PFSK-1 (cell line): ENCODE measurements around the gene RYR1.

ENCODE experiments used
- FOXP2 ChIP-seq: optimal IDR thresholded peaks from 2 replicates; pipeline ENCODE3; 2011; ENCODE audit warnings: borderline replicate concordance, control low read depth, inconsistent platforms; ENCODE audit not compliant: insufficient read depth; ENCODE audit errors: extremely low read length, extremely low read depth
- POLR2AphosphoS5 ChIP-seq: IDR thresholded peaks from 2 replicates; pipeline ENCODE4 v1.6.1; 2012; ENCODE audit warnings: low read depth, mild to moderate bottlenecking, control low read depth, low read length, moderate library complexity
- REST ChIP-seq, 2 experiments: IDR thresholded peaks; 2 replicates each; pipeline versions ENCODE4 v1.6.1 to v1.8.0; 2011 to 2012; ENCODE audit warnings: low read depth in 2 of 2, low read length in 2 of 2, control low read depth in 1 of 2, inconsistent platforms in 1 of 2, mild to moderate bottlenecking in 1 of 2, moderate library complexity in 1 of 2; ENCODE audit not compliant: insufficient read depth in 1 of 2
- SIN3A ChIP-seq: IDR thresholded peaks from 2 replicates; pipeline ENCODE4 v1.6.1; 2012; ENCODE audit warnings: mild to moderate bottlenecking, low read length, moderate library complexity, borderline replicate concordance; ENCODE audit not compliant: insufficient read depth
- TAF1 ChIP-seq: IDR thresholded peaks from 2 replicates; pipeline ENCODE4 v1.6.1; 2012; ENCODE audit warnings: low read length, control low read depth, borderline replicate concordance; ENCODE audit not compliant: insufficient read depth

Gene RYR1

GRCh38 chr19:38606131-38606530 is 172.6 kb downstream of the RYR1 start:
- TF ChIP-seq POLR2AphosphoS5 (no peak), SIN3A (no peak), FOXP2 (no peak), REST (IDR thresholded peaks at IDR 0.05; ENCODE audit: insufficient read depth in 1 of 2, low read depth in 2 of 2, low read length in 2 of 2) (no peak), TAF1 (no peak)

GRCh38 chr19:38614289-38614688 is 180.8 kb downstream of the RYR1 start:
- TF ChIP-seq FOXP2 (no peak), SIN3A (no peak)

GRCh38 chr19:38615007-38615581 is 181.6 kb downstream of the RYR1 start:
- TF ChIP-seq SIN3A = no peak
- no peak for TF ChIP-seq TAF1
- no peak for TF ChIP-seq POLR2AphosphoS5
- TF ChIP-seq REST (IDR thresholded peaks at IDR 0.05; ENCODE audit: insufficient read depth in 1 of 2, low read depth in 2 of 2, low read length in 2 of 2) = no peak
- no peak for TF ChIP-seq FOXP2

- TF ChIP-seq REST (IDR thresholded peaks at IDR 0.05; ENCODE audit: insufficient read depth in 1 of 2, low read depth in 2 of 2, low read length in 2 of 2) = no peak
- no peak for TF ChIP-seq FOXP2
- no peak for TF ChIP-seq SIN3A
- no peak for TF ChIP-seq POLR2AphosphoS5
- no peak for TF ChIP-seq TAF1
These were observed 182.8 kb downstream of the RYR1 start for GRCh38 chr19:38616265-38616664.

GRCh38 chr19:38617283-38617763 is 183.8 kb downstream of the RYR1 start:
- no peak for TF ChIP-seq TAF1
- TF ChIP-seq FOXP2 = no peak
- TF ChIP-seq REST (IDR thresholded peaks at IDR 0.05; ENCODE audit: insufficient read depth in 1 of 2, low read depth in 2 of 2, low read length in 2 of 2) = no peak
- no peak for TF ChIP-seq SIN3A
- no peak for TF ChIP-seq POLR2AphosphoS5
